Regular cardiac myocyte (primary cell): ENCODE results near the gene GIPR. TPM values are rescaled to one million over a fixed set of nuclear protein-coding genes. Genes with fewer than 3 reads are reported as not detected.

ENCODE experiments used
- total RNA-seq: library from RNA; depleted of rRNA; stranded (reverse); fragments of >200 nt; gene quantifications from 2 replicates; pipeline ENCODE4 v1.2.3, GENCODE V29; 2014

The GIPR gene
- 0.28 and 0.38 TPM in 2 replicates for total RNA-seq

DNA sequence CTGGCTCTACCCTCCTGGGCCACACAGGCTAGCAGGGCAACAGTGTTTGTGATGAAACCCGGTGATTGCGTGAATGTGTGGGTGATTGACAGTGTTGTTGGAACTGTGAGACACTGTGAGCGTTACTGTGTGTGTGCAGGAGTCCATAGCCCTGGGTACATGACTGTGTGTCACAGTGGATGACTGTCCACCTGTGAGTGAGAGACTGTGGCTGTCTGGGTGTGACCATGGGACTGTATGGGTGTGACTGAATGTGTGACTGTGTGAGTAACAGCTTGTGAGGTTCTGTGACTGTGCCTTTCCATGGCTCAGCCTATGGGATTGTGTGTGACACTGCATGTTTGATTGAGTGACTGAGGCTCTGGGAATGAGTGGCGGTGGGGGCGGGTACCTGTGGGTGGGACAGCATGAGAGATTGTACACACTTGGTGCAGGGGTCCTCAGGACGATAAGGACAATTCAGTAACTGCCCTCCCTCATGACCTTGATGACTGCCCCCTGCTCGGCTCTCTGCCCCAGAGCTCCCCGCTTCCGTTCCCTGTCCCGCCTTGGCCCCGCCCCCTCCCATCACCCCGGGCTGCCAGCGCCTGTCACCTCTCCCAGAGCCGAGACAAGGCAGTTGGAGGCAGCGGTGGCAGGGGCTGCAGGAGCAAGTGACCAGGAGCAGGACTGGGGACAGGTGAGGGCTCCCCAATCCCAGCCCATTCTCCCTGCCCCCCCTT is at the start of gene GIPR:
TSS of gene GIPR (plus strand) at position 602 of the 722 bp plus-strand sequence. CDS start 1,300 bp downstream, outside the sequence.

DNA sequence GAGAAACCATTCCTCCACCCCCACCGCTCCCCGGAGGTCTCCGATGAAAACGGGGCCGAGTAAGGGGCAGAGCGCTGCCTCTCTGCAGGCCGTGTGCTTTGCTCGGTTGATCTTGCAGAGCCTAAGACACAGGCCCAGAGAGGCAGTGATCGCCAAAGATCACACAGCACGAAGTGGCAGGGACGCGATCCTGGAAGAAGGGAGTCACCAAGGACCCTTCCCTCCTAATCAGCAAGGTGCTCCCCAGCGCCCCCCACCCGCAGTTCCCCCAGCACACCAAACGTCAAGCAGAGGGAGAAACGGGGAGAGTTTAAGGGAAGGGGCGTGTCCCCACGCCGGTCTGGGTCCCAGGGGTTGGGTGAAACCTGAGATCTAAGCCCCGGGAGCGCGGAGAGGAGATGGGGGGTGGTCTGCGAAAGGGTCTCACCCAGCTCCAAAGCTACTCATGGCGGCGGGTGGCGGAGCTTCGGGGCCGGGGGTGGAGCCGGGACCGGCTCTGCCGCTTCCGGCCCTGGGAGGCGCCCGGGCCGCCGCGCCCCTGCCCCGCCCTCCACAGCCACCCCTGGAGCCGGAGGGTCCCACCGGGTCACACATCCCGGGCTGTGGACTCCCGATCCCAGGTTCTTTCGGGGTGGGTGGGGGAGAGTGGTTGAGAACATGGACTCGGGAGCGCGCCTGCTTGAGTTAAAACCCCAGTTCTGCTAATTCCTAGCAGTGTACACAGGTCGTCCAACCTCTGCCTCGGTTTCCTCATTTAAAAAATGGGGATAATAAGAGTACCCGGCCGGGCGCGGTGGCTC is 28.9 kb upstream of the GIPR start, which contains the start of gene EML2:
TSS of gene EML2 (minus strand) at position 468 of the 800 bp plus-strand sequence. CDS start at position 447, 21 bp downstream.

DNA sequence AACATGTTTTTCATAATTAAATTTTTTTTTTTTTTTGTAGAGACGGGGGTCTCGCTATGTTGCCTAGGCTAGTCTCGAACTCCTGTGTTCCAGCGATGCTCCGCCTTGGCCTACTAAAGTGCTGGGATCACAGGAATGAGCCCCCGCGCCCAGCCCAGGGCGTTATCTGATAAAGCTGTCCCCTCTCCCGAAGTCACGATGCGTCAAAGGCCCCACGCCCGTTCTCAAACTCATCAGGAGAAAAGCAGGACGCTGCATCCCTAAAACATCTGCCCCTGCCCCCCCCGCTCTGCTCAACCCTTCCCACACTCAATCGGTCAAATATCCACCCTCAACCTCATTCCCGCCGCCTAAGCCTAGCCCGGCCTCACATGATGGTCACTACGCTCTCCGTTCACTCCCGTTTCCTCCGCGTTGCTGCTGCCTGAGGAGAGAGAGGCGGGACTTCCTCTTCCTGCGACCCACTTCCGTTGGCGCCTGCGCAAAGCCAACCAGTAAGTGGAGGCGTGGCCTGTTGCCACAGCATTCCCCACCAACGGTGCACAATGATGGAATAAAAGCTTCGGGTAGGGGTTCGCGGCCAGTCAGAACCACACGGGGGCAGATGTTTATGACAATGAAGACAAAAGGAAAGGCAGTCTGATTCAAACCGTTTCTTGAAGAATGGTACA is 23.6 kb downstream of the GIPR start, which contains the start of gene SNRPD2:
TSS of gene SNRPD2 (minus strand) at position 438 of the 671 bp plus-strand sequence. CDS start at position 373, 65 bp downstream.

DNA sequence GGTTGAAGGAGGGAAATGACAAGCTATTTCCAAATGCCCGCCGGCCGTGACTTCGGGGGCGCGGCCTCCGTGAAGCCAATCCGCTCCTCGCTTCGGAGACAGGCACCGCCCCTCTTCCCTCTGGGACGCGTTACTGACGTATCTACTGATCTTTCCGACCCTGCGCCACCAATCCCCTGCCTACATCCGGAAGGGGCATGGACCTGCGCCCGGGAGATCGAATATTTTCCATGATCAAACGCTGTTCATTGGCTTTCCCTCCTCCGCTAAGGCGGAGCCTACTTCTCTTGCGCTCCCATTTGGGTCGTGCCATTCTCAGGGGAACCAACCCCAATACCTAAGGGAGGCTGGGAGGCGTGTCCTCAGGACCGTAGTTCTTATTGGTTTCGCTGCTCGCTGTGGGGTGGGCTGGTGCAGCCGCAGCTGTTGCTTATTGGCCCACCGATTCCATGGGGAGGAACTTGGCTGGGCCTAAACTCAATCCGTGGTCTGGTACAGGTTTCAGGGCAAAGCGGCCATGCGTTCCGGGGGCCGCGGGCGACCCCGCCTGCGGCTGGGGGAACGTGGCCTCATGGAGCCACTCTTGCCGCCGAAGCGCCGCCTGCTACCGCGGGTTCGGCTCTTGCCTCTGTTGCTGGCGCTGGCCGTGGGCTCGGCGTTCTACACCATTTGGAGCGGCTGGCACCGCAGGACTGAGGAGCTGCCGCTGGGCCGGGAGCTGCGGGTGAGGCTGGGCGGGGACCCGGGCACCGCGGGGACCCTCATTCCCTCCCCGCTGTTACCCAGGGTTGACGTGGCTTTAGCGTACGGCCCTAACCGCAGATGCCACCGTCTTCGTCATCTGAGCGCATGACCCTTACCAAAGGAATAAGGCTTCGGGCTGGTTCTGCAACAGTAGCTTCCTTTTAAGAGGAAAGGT is 24.4 kb downstream of the GIPR start, which contains the start of gene QPCTL:
TSS of gene QPCTL (plus strand) at position 480 of the 919 bp plus-strand sequence. CDS start at position 518, 38 bp downstream.

DNA sequence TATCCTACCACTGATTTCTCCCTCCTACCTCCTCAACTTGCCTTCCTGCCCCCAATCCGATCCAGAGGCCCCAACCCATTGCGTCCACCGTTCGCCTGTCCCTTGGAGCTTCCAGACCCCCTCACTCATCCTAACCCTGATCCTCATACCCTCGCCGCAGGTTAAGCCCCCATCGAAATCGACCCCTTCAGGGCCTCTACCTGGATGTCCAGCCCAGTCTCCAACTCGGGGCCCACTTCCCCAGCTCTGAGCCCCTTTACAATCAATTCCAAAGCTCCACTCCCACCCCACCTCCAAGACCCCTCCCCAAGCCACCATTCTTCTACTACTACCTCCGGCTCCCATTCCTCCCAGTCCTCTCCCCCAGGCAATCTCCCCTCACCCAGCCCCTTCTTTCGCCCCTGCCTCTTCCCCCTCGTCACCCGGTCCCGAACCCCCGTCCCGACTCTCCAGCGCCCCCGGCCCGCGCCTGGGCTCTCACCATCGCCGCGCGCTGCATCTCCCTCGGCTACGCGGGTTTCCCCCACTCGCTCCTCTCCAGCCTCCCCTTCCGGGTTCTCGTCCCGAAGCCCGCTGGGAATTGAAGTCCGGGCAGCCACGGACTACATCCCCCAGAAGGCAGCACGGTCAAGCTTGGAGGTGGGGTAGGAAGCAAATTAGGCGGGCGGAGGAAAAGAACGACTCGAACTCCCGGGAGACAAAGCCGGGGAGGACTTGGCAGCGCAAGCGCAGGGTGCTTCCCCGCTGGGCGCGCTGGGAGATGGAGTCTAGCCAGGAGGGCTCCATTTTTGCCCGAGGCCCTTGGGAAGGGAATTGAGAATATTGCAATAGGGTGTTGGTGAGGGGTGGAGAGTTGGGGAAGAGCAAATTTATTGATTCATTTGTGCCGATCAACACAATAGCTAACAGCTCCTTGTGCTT is 62.6 kb downstream of the GIPR start, which contains the start of gene FBXO46:
TSS of gene FBXO46 (minus strand) at position 529 of the 921 bp plus-strand sequence. CDS start 17,401 bp downstream, outside the sequence.

Other genes starting within 250 kb of the GIPR start
- 78.6 and 164 TPM in 2 replicates for gene ERCC1, start 244.3 kb upstream of the GIPR start, total RNA-seq
- gene FOSB, start 200.2 kb upstream of the GIPR start, total RNA-seq = 4.6 and 9.9 TPM in 2 replicates
- 3.8 and 4.2 TPM in 2 replicates for gene RTN2, start 171.2 kb upstream of the GIPR start, total RNA-seq
- 0.96 and 2.3 TPM in 2 replicates for gene PPM1N, start 169.8 kb upstream of the GIPR start, total RNA-seq
- gene VASP, start 160.7 kb upstream of the GIPR start, total RNA-seq = 56.4 and 112 TPM in 2 replicates
- gene OPA3, start 83.4 kb upstream of the GIPR start, total RNA-seq = 4.2 and 5.2 TPM in 2 replicates
- 0.28 and 0.96 TPM in 2 replicates for gene GPR4, start 66.0 kb upstream of the GIPR start, total RNA-seq
- 66.8 and 101 TPM in 2 replicates for gene EML2, start 28.8 kb upstream of the GIPR start, total RNA-seq
- gene SNRPD2, start 23.7 kb downstream of the GIPR start, total RNA-seq = 288 and 449 TPM in 2 replicates
- gene QPCTL, start 24.4 kb downstream of the GIPR start, total RNA-seq = 31.2 and 32.1 TPM in 2 replicates
- gene FBXO46, start 62.7 kb downstream of the GIPR start, total RNA-seq = 3.4 and 5.8 TPM in 2 replicates
- not detected in 2 replicates for gene MEIOSIN, start 65.2 kb downstream of the GIPR start, total RNA-seq
- gene SIX5, start 101.0 kb downstream of the GIPR start, total RNA-seq = 8.1 and 11.3 TPM in 2 replicates
- 15.0 and 48.2 TPM in 2 replicates for gene DMPK, start 114.3 kb downstream of the GIPR start, total RNA-seq
- 27.8 and 29.0 TPM in 2 replicates for gene DMWD, start 124.6 kb downstream of the GIPR start, total RNA-seq
- gene RSPH6A, start 147.1 kb downstream of the GIPR start, total RNA-seq = under 0.01 and 0.28 TPM in 2 replicates
- 22.8 and 29.9 TPM in 2 replicates for gene SYMPK, start 194.9 kb downstream of the GIPR start, total RNA-seq
- gene FOXA3, start 196.1 kb downstream of the GIPR start, total RNA-seq = under 0.01 TPM in 1 of 2 replicates, not detected in the other
- gene IRF2BP1, start 217.9 kb downstream of the GIPR start, total RNA-seq = 26.5 and 28.4 TPM in 2 replicates
- gene MYPOP, start 234.4 kb downstream of the GIPR start, total RNA-seq = 0.77 and 2.0 TPM in 2 replicates
- gene NANOS2, start 246.6 kb downstream of the GIPR start, total RNA-seq = not detected in 2 replicates